Epithelial cell of proximal tubule (primary cell): ENCODE results near the gene DENND6B. TPM values are rescaled to one million over a fixed set of nuclear protein-coding genes. Genes with fewer than 3 reads are reported as not detected.
A peak's percentile ranks its signal among the peaks of the same experiment; 100 is the strongest.

Experiments used
- DNase-seq: peaks from one replicate; pipeline ENCODE4 v3.0.0-alpha.2; 2011; ENCODE audit warnings: low read depth
- H3K4me3 ChIP-seq: 2 replicates; pipeline ENCODE4 v1.5.1; 2011; ENCODE audit warnings: low read depth, mild to moderate bottlenecking, low read length
- CTCF ChIP-seq: conservative IDR thresholded peaks from 2 replicates; pipeline ENCODE4 v1.5.1; 2012; ENCODE audit warnings: low read depth, mild to moderate bottlenecking, low read length
- total RNA-seq: library from RNA; depleted of rRNA; stranded (reverse); fragments of >200 nt; gene quantifications from 2 replicates; pipeline ENCODE4 v1.2.3, GENCODE V29; 2015

DENND6B gene
- total RNA-seq, 1 donor from 2014 or later: 4.4 TPM

DNA sequence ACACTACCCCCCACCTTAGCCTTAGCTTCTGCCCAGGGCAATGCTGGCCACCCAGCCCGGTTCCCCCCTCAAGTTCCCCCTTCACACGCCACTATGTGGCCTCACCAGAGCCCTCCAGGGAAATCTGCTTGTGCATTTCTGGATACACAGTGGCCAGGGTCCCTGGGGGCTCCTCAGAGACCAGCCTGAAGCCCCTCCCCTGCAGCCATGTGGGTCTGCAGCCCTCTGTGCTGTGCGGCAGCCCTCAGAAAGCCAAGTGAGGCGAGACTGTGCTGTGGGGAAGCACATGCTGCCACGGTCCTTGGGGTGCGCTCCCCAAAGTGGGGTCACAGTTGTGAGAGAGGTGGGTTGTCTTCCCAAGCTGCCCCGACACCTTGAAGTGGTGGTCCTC lies 17.2 kb downstream of the DENND6B start:
- DNase-seq: no peak
- H3K4me3 ChIP-seq: no peak overlapping the region
- no peak for TF ChIP-seq CTCF

GRCh38 chr22:50308986-50309600 lies 17.7 kb downstream of the DENND6B start:
- no peak for DNase-seq
- H3K4me3 ChIP-seq: no peak overlapping the region
- TF ChIP-seq CTCF: no peak

- no peak for TF ChIP-seq CTCF
- DNase-seq: no peak
- no peak overlapping the region for H3K4me3 ChIP-seq
These were observed 18.2 kb downstream of the DENND6B start for GRCh38 chr22:50308597-50308935.

DNA sequence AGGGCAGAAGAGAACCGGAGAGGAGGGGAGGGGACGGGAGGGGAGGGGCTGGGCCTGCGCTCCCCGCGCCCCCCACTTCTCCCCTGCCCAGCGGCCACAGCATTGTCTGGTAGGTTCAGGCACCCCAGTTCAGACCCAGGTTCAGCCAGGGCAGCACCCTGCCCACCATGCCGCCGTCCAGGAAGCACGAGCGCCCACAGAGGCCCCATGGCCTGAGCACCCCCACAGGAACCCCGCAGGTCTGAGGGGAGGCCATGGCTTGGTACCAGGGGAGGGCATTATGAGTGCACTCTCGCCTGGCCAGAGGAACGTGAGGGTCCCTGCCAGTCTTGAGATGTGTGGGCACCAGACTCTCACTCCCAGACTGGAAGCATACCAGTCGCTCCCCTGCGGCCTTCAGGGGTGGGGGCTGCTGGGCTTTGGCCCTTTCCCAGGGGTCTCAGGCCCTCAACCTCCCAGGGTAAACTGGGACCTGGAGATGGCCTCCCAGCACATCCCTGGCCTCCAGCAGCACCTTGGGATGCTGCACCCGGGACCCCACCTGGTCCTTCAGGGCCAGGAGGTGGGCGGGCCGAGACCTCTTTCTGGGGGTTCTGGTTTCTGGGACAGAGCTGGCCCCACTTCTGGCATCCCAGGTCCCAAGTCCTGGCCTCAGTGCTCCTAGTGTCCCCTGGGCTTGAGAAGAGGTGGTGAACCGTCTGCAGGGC lies 18.8 kb downstream of the DENND6B start:
- no peak overlapping the region for H3K4me3 ChIP-seq
- TF ChIP-seq CTCF: no peak
- no peak for DNase-seq

- peak within 1 kb of the TSS; percentile 97 for H3K4me3 ChIP-seq
- TF ChIP-seq CTCF: no peak
- no peak for DNase-seq
These were observed 19.8 kb downstream of the DENND6B start, which contains the start of gene PLXNB2 for GRCh38 chr22:50306753-50307749. Gene PLXNB2, minus strand, starts transcription at chr22:50307646. Its CDS starts 17,062 bp downstream, at chr22:50290584.

DNA sequence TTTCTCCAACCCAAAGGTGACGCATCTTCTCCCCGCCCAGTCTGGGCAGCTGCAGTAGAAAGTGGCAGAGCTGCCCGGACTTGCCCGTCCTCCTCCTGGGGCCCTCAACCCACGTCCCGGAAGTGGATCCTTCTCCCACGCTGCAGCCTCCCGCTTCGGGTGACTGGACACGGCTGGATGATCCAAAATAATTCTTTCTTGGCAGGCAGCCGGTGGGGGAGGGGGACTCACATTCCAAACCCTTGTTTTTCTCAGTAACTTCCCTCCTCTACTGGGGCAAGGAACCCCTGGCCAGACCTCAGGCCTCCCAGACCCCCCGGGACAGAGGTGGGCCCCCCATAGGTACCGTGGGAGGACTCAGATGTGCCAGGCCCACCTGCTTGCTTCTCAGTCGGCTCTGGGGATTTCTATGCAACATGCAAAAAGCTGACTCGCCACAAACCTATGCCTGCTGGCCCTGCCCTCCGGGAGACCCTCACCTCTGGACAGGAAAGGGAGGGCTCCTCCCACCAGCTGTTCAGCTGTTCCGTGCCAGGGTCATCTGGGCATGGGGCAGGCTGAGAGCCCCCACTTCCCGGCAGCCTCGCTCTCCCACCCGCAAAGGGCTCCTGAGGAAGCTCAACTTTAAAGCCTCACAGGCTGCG lies 20.8 kb downstream of the DENND6B start:
- peak; percentile 70 for DNase-seq
- TF ChIP-seq CTCF: no peak
- peak overlapping the region; percentile 97 for H3K4me3 ChIP-seq
